K562 (cell line): ENCODE results near the gene ANKS1B.

Experiments
- ASH1L ChIP-seq: fragments of 450-650 bp; IDR thresholded peaks from 2 replicates; pipeline ENCODE4 v1.6.1; 2018; ENCODE audit warnings: borderline replicate concordance, mild to moderate bottlenecking, low read depth; ENCODE audit not compliant: partially characterized antibody
- CREB1 ChIP-seq, 2 experiments: sonication (generic) in 1 of 2; formaldehyde crosslinking in 1 of 2; IDR thresholded peaks; 2 replicates each; pipeline versions ENCODE4 v1.6.1 to v1.8.0; 2012 to 2022; ENCODE audit warnings: inconsistent platforms in 1 of 2, mild to moderate bottlenecking in 1 of 2, missing genetic modification reagents in 1 of 2, moderate library complexity in 1 of 2
- RFX5 ChIP-seq: IDR thresholded peaks from 2 replicates; pipeline ENCODE4 v1.6.1; 2011; ENCODE audit warnings: low read depth, mild to moderate bottlenecking, improper control_type of control experiment, low read length
- ZNF12 ChIP-seq: sonication (generic); formaldehyde crosslinking; IDR thresholded peaks from 2 replicates; pipeline ENCODE4 v1.4.0; 2020; ENCODE audit warnings: mild to moderate bottlenecking, missing genetic modification reagents
- ZNF24 ChIP-seq: fragments of 450-650 bp; IDR thresholded peaks from 2 replicates; pipeline ENCODE4 v1.6.1; 2016
- TF ChIP-seq, protein P1 (sequence below), 2 experiments: fragments of 450-650 bp in 1 of 2; sonication (generic) in 1 of 2; formaldehyde crosslinking in 1 of 2; IDR thresholded peaks in 1 of 2; conservative IDR thresholded peaks in 1 of 2; 2 replicates each; pipeline versions ENCODE4 v1.6.1 to v1.8.1; 2016 to 2023; ENCODE audit warnings: mild to moderate bottlenecking in 2 of 2, moderate library complexity in 2 of 2, inconsistent platforms in 1 of 2, missing genetic modification reagents in 1 of 2

DNA sequence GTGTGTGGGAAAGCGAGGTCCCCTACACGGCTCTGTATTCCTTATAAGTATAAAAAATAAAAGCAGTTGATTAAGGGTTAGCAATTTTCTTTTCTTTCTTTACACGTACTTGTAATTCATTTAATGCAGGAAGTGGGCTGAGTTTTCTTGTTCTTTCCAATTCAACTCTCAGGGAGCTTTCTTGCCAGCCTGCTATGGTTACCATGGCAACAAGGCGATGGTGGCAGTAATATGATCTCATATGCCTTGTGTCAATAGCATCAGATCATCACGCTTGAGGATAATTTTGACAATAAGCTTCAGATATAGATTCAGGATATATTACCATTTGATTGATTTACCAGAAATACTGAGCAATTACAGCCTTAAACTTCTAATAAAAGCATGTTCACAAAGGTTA, 873.1 kb downstream of the ANKS1B start:
- no peak for TF ChIP-seq RFX5
- TF ChIP-seq, protein P1, sequence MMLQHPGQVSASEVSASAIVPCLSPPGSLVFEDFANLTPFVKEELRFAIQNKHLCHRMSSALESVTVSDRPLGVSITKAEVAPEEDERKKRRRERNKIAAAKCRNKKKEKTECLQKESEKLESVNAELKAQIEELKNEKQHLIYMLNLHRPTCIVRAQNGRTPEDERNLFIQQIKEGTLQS (IDR thresholded peaks at IDR 0.05): no peak
- TF ChIP-seq, protein P1 (CRISPR knock-in tag; conservative IDR thresholded peaks at IDR 0.05): no peak
- TF ChIP-seq CREB1 (IDR thresholded peaks at IDR 0.05): no peak
- TF ChIP-seq CREB1 (CRISPR knock-in tag; IDR thresholded peaks at IDR 0.05): no peak
- no peak for TF ChIP-seq ZNF24
- no peak for TF ChIP-seq ZNF12
- no peak for TF ChIP-seq ASH1L
